Muscle of arm (tissue), 12 donors: ENCODE data around the gene GRIK5. TPM values are rescaled to one million over a fixed set of nuclear protein-coding genes. Genes with fewer than 3 reads are reported as not detected.

Source experiments
- DNase-seq: peaks from one replicate; pipeline ENCODE4 v3.0.0-alpha.2; 2013
- polyA plus RNA-seq, 12 donors: library from polyadenylated mRNA; unstranded; fragments of 120-200 nt; gene quantifications; one replicate each; pipeline ENCODE4 v1.2.1, GENCODE V29; 2013; ENCODE audit not compliant: insufficient read length in 12 of 12

The GRIK5 gene
- polyA plus RNA-seq, 12 donors, result 1.7 to 10.3 (median 3.2) TPM; not detected in 1

DNA sequence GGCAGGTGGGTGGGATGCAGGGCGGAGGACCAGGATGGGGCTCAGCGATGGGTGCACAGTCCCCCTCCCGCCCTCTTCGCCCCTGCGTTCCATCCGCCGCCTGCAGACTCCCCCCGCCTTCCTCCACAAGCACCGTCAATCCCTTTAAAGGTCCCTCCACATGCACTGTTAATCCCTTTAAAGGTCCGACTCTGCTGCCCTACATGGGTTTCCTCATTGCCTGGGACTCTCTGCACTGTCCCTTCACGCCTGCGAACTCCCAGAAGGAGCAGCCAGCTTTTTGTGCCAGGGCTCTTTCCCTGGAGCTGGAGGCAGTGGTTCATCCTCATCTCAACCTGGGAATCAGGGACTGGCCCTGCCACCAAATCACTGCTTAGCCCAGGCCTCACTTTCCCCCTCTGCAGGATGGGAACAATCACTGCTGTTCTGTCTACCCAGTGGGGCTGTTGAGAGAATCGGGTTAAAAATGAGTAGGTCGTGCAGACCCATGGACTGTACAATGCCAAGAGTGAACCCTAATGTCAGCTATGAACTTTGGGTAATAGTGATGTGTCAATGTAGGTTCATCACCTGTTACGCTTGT is 26.3 kb upstream of the GRIK5 start:
- no peak for DNase-seq

DNA sequence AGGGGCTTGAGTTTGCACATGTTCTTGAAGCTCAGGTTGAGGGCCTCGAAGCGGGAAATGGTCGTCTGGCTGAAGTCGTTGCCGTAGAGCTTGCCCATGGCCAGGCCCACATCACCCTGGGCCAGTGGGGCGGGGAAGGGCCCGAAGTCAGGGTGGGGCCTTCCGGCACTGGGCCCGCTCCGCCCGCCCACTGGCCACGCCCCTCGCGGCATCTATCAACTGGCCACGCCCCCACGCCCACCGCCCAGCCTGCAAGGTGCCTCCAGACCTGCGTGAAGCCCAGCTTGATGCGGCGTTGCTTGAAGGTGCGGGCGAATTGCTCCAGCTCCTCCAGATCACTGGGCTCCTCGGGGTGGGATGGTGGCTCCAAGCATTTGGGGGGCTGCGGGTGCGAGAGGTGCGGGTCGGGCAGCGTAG is 25.8 kb upstream of the GRIK5 start:
- DNase-seq, result no peak

DNA sequence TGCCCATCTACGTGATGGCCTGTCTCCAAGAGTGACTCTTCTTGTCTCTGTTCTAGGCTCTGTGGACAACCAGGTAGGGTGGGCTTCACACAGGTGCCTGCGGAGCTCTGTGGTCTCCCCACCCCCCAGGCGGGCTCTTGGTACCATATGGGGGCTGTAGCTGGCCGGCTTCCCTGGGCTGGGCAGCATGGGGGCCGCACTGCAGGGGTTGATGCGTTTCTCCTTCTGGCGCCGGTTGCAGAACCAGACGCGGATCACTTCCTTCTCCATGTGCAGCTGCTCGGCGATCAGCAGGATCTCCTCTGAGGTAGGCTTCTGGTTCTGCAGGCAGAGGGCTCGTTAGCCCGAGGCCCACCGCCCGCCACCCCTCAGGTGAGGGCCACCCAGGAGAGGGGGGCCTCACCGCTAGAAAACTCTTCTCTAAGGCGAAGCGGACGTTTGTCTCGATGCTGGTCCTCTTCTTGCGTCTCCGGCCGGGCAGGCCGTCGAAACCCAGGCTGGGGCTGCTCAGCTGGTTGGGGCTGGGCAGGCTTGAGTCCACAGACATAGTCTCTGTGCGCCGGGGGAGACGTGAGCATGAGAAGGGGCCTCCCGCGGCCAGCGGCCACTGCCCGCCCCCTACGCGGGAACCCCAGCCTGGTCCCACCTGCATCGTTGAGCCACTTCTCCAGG is 25.3 kb upstream of the GRIK5 start:
- no peak for DNase-seq

DNA sequence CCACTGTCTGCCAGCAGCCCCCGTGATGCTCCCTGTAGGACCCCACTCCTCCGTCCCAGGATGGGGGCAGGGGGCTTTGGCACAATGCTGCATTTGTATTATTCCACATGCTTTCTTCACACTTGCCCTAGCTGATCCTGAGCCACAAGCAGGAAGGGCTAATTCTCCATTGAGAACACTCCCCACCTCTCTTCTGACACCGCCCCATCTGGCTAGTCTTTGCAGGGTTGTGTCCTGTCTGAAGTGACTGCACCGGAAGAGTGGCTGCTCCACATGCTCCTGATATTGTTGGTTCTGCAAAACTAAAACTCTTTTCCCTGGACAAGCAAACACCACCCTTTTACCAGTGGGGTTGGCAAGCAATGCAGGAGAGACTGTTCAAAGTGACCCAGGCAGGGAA is 23.9 kb upstream of the GRIK5 start:
- no peak for DNase-seq

DNA sequence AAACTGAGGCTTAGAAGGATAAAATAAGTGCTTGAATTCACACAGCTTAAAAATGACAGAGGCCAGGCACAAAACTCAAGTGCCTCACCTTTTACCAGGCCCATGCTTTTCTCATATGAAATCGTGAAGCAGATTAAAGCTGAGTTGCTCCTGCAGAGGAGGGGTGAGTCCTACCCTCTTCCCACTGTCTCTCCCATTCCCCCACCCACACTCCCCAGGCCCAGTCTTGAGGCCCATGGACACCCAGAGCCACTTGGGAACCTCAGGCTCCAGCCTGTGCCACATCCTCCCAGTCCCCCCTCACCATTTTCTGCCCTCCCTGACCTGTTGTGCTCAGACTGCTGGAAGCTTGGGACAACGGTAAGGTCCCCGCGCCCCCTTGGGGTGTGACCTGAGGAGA is 23.5 kb upstream of the GRIK5 start:
- no peak for DNase-seq

DNA sequence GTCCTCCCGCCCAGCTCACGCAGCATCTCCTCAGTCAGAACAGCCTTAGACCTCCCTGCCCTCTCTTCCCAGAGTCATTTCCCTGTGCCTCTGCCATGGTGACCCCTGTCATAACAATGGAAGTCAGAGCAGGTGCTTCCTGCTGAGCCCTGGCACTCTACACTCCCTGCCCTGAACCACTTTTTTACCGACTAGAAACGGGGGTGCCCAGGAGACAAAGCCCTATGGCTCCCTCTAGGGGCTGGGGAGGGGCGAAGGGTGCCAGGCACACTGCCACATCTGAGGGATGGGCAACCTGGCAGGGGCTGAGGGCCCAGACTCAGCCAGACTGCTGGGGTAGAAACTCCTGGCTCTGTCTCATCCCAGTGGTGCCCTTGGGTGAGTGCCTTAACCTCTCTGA is 22.3 kb upstream of the GRIK5 start:
- no peak for DNase-seq

DNA sequence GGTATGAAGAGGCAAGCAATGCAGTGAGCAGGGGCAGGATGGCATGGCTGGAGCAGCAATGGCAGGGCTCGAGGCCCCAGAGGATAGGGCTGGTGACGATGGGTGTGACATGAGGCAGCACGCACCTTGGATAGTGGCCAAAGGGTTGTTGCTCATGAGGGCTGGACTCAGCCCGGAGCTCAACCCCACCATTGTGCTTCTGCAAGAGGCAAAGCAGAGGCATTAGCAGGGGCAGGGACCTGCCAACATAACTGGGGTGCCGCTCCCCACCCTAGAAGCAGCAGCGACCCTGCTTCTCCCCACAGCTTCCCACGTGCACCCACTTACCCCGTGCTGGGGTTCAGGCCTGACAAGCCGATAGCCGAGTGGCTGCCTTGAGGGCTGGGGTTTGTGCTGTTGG is 21.7 kb upstream of the GRIK5 start:
- no peak for DNase-seq

DNA sequence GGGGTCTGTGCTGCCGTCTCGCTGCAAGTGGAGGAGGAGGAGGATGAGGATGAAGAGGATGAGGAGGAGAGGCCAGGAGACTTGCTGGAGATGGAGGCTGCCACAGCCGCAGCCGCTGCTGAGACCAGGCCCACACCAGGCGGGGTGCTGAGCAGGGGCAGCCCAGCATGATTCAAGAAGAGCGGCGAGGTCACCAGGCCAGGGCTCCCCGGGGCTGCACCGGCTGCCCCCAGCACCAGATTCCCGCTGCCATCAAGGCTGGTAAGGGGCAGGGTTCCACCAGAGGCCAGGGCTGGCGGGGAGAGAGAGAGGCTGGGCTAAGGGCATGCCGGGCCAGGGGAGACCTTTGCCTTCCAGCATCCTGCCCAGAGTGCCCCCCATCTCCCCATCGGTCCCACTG is 21.3 kb upstream of the GRIK5 start:
- no peak for DNase-seq

DNA sequence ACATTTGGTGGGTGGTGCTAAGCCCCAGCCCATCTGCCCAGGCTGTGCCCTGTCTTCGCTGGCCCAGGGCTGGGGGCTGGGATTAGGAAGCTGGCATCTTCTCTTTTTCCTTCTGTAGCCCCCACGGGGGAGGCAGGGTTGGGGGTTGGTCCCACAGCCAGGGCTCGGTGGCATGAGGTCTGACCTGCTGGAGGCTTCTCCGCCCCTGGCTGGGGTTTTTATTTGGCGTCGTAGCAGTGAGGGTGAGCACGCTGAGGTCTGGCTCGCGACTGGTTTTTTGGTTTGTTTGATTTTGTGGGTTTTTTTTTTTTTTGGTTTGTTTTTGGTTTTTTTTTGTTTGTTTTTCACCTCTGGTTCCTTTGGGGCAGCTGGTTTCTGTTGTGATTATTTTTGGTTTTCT is 20.7 kb upstream of the GRIK5 start:
- DNase-seq, result no peak

DNA sequence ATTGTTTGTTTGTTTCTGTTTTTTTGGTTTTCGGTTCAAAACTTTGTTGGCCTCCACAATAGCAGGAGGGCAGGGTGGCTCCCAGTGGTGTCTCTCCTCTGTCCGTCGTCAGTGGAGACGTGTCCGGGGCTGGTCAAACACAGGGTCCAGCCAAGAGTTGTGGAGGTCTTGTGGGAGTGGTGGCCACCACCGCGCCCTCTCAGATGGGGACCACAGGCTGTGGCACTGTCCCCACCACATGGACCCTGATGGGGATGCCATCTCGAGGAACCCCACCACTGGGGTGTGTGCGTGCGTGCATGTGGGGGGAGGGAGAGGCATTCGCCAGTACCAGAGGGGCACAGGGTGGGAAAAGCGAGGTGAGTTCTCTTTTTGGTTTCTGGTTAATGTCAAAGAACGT is 19.8 kb upstream of the GRIK5 start:
- no peak for DNase-seq

DNA sequence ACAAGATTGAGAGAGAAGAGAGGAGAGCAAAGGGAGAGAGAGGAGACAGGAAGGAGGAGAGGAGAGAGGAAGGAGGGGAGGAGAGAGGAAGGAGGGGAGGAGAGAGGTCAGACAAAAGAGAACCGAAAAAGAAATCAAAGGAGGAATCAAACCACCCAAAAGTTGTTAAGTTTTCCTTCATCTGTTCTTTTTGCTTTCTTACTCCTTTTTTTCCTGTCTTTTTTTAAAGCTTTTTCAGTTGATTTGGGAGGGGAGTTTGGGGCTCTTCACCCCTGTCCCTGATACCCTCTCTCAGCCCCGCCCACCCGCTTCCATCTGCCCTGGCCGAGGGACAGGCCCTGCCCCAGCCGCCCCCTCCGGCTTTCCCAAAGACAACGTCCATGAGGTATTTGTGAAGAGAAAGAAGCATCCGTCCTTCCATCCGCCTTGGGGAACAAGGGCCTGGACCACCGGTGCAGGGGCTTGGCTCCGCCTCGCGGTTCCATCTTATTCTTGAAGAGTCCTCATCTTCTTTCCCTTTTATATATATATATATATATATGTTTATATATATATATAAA is 19.3 kb upstream of the GRIK5 start:
- no peak for DNase-seq

DNA sequence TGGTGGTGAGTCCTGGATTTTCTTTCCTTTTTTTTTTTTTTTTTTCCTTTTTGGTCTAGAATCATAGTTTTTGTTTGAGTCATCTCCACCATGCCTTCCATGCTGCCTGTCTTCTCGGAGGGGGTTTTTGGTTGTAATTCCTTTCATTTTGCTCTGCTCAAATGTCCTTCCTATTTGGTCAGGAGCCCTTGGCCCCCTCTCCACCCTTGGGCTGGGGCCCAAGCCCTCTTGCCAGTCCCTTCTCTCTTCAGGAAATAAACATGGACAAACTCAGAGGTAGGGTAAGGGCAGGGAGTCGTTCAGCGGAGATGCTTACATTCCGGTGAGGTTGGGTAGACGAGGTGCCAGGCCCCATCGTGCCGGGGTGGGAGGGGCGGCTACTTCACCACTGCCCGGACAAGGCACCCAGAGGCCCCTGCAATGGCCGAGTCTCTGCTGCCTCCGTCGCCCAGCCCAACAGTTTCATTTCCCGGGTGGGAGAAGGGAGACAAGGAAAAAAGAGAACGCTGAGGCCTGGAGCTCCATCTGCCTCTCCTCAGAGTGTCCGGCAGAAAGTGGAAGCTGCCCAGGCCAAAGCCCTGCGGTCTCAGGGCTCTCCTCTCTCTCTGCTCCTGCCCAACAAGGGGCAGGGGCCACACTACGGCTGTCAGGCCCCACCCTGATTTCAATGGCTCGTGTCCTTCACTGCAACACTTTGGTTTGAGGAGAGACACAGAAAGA is 18.6 kb upstream of the GRIK5 start:
- no peak for DNase-seq

DNA sequence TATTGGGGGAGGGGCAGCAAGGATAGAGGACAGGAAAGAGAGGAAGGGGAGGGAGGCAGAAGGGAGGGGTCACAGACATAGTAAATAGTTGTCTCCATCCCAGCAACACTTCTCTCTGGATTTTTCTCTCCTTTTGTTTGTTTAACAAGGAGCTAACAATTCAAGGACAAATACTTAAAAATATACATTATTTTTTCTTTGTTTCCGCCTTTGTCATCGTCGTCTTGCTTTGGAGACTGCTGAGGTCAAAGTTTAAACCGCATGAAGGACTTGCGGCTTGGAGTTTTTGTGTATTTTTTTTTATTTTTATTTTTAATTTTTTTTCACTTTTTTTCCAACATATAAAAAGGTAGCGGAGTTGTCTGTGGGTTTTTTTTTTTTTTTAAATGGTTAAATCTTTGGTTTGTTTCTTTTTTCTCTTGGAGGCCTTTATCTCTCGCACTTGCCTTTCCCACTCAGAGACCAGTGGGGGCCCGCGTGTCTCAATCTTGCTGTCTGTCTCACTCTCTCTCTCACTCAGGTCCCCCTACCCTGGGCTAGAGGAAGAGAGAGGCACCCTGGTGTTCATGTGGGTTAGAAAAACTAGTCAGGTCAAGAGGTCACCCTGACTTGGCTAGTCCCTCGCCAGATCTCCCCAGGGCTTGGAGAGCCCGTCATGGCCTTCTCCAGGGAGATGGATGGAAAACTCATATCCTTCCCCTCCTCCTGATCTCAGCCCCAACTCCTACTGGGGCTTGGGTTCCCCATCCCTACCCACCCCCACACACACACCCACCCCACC is 17.0 kb upstream of the GRIK5 start:
- no peak for DNase-seq

DNA sequence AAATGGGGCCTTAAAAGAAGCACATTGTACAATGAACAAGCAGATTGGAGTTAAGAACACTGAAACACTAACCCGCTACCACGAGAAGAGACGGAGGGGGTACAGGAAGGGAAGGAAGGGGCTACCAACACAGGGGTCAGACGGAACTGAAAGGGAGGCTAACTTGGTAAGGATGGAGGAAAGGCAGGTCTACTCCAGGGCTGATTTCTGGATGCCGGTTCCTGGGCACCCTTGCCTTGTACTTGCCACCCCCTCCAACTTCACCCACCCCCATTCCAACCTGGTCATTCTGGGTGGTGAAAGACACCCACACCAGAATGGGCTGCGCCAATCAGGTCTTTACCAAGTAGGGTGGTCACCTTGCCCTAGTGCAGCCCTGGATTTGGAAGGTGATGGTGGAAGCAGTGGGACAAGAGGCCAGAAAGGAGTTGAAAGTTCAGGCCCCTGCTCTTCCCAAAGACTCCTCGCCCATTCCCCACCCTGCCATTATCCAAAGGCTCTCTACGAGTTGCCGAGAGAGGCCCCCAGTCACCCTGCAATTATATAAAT is 16.3 kb upstream of the GRIK5 start:
- no peak for DNase-seq

DNA sequence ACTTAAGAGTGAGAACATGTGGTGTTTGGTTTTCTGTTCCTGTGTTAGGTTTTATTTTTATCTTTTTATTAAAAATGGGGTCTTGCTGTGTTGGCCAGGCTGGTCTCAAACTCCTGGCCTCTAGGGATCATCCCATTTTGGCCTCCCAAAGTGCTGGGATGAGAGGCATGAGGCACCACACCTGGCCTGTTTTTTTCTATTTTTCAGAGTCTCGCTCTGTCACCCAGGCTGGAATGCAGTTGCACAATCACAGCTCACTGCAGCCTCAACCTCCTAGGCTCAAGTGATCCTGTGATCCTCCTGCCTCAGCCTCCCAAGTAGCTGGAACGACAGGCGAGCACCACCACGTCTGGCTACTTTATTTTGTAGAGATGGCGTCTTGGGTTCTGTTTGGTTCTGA is 13.5 kb upstream of the GRIK5 start:
- DNase-seq, result no peak

DNA sequence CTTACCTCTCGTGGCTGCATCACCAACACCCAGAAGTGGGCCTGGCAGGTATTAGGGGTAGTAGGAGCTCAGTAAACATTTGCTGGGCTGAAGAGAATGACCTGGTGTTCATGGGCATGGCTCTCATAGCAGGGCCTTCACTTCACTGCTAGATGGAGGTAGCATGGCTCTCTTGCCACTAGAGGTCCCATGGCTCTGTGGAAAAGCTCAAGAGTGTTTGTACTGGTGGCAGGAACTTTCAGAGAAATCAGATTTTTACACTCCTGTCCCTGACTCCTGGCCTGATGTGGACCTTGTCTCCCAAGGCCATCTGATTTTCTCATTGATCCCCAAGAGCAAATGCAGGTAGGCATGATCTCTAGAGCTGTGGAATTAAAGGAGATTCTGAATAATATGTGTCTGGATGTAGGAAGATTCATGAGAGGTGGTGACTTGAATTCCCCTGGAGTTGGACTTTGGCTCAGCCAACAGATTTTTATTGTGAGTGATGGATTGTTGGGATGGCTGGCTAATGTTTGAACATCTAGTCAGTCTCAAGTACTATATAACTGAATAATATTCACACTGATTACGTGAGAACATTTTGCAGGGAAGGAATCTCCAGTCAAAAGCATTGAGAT is 11.7 kb upstream of the GRIK5 start:
- no peak for DNase-seq

DNA sequence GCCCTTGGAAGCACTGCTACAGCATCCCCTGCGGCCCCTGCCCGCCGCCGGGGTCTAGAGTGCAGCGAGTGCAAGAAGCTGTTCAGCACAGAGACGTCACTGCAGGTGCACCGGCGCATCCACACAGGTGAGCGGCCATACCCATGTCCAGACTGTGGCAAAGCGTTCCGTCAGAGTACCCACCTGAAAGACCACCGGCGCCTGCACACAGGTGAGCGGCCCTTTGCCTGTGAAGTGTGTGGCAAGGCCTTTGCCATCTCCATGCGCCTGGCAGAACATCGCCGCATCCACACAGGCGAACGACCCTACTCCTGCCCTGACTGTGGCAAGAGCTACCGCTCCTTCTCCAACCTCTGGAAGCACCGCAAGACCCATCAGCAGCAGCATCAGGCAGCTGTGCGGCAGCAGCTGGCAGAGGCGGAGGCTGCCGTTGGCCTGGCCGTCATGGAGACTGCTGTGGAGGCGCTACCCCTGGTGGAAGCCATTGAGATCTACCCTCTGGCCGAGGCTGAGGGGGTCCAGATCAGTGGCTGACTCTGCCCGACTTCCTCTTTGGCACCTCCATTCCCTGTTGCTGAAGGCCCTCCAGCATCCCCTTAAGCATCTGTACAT is 10.9 kb upstream of the GRIK5 start:
- DNase-seq, result no peak

DNA sequence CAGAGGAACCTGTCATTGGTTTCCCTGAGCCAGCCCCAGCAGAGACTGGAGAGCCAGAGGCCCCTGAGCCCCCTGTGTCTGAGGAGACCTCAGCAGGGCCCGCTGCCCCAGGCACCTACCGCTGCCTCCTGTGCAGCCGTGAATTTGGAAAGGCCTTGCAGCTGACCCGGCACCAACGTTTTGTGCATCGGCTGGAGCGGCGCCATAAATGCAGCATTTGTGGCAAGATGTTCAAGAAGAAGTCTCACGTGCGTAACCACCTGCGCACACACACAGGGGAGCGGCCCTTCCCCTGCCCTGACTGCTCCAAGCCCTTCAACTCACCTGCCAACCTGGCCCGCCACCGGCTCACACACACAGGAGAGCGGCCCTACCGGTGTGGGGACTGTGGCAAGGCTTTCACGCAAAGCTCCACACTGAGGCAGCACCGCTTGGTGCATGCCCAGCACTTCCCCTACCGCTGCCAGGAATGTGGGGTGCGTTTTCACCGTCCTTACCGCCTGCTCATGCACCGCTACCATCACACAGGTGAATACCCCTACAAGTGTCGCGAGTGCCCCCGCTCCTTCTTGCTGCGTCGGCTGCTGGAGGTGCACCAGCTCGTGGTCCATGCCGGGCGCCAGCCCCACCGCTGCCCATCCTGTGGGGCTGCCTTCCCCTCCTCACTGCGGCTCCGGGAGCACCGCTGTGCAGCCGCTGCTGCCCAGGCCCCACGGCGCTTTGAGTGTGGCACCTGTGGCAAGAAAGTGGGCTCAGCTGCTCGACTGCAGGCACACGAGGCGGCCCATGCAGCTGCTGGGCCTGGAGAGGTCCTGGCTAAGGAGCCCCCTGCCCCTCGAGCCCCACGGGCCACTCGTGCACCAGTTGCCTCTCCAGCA is 10.1 kb upstream of the GRIK5 start:
- no peak for DNase-seq

DNA sequence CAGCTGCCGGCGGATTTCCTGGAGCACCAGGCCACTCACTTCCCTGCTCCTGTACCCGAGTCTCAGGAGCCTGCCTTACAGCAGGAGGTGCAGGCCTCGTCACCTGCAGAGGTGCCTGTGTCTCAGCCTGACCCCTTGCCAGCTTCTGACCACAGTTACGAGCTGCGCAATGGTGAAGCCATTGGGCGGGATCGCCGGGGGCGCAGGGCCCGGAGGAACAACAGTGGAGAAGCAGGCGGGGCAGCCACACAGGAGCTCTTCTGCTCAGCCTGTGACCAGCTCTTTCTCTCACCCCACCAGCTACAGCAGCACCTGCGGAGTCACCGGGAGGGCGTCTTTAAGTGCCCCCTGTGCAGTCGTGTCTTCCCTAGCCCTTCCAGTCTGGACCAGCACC is 9.3 kb upstream of the GRIK5 start:
- DNase-seq, result no peak
